GM12878 (cell line): ENCODE measurements around the gene STRA6. TPM values are rescaled to one million over a fixed set of nuclear protein-coding genes. Genes with fewer than 3 reads are reported as not detected.

ENCODE experiments used
- ATAC-seq: fragments of 200-7000 bp; cut with Tn5 transposase; 3 replicates; pipeline ENCODE4 v1.9.1; 2020; ENCODE audit warnings: mild to moderate bottlenecking, moderate library complexity
- BruUV-seq: library from RNA; stranded (reverse); fragments of 400-500 nt; replicated peaks from 2 replicates; lab custom pipeline; 2021; lab: Mats Ljungman, UMichigan
- CTCF ChIA-PET: fragments of 300-600 bp; sonication (Branson Sonifier 250); formaldehyde crosslinking; extraction: SDS; loops from one replicate; lab custom pipeline; 2021; ENCODE audit warnings: inconsistent platforms; lab: Yijun Ruan, JAX
- POLR2A ChIA-PET: fragments of 350-600 bp; formaldehyde crosslinking; extraction: SDS; loops from one replicate; lab custom pipeline; 2021; ENCODE audit warnings: inconsistent platforms; lab: Charles Lee
- RAD21 ChIA-PET: fragments of 300-600 bp; sonication (Branson Sonifier 250); formaldehyde crosslinking; loops from one replicate; lab custom pipeline; 2023; ENCODE audit warnings: antibody characterized with exemption; ENCODE audit not compliant: unreplicated experiment; lab: Charles Lee
- SMC1A ChIA-PET: fragments of 300-600 bp; sonication (Branson Sonifier 250); formaldehyde crosslinking; loops from one replicate; lab custom pipeline; 2023; ENCODE audit not compliant: unreplicated experiment, uncharacterized antibody; lab: Charles Lee
- DNase-seq: peaks from one replicate; pipeline ENCODE4 v3.0.0-alpha.2; 2011; ENCODE audit warnings: low read depth, low spot score
- FAIRE-seq: peaks from 3 replicates; lab custom pipeline; 2011; peaks lifted over from hg19 to GRCh38; lab: Jason Lieb, UNC
- H2AFZ ChIP-seq: 2 replicates; pipeline ENCODE4 v1.6.0; 2011; ENCODE audit warnings: low read depth, low read length, control low read depth; ENCODE audit not compliant: control insufficient read depth
- H3K27ac ChIP-seq: 2 replicates; pipeline ENCODE4 v1.5.1; 2011; ENCODE audit warnings: control low read depth; ENCODE audit not compliant: control insufficient read depth, insufficient read depth
- H3K27me3 ChIP-seq, 2 experiments: replicated peaks in 1 of 2; 2 replicates each; pipeline versions ENCODE4 v1.6.0 to v1.6.1; 2011; ENCODE audit warnings: low read length in 1 of 2; ENCODE audit not compliant: control insufficient read depth in 2 of 2, insufficient read depth in 2 of 2
- H3K36me3 ChIP-seq, 2 experiments: 2 replicates each; pipeline ENCODE4 v1.5.1; 2011; ENCODE audit warnings: low read length in 1 of 2; ENCODE audit not compliant: control insufficient read depth in 2 of 2, insufficient read depth in 2 of 2
- H3K4me1 ChIP-seq: 2 replicates; pipeline ENCODE4 v1.6.1; 2011; ENCODE audit warnings: mild to moderate bottlenecking, low read length, moderate library complexity, mixed read lengths; ENCODE audit not compliant: control insufficient read depth, insufficient read depth
- H3K4me2 ChIP-seq: 2 replicates; pipeline ENCODE4 v1.6.0; 2011; ENCODE audit warnings: control low read depth; ENCODE audit not compliant: control insufficient read depth, insufficient read depth
- H3K4me3 ChIP-seq: fragments of 200-600 bp; sonication (generic); 2 replicates; pipeline ENCODE4 v1.5.1; 2016
- H3K79me2 ChIP-seq: 2 replicates; pipeline ENCODE4 v1.6.0; 2011; ENCODE audit warnings: low read length; ENCODE audit not compliant: control insufficient read depth, insufficient read depth
- H3K9ac ChIP-seq: 2 replicates; pipeline ENCODE4 v1.8.0; 2011; ENCODE audit warnings: low read length, control low read depth, mixed read lengths; ENCODE audit not compliant: control insufficient read depth, insufficient read depth
- H3K9me3 ChIP-seq: replicated peaks from 3 replicates; pipeline ENCODE4 v1.5.1; 2011; ENCODE audit warnings: mild to moderate bottlenecking, low read length; ENCODE audit not compliant: control insufficient read depth, insufficient read depth
- H4K20me1 ChIP-seq: 2 replicates; pipeline ENCODE4 v1.6.0; 2011; ENCODE audit not compliant: control insufficient read depth, insufficient read depth
- ATF3 ChIP-seq: IDR thresholded peaks from 2 replicates; pipeline ENCODE4 v1.6.1; 2011; ENCODE audit warnings: low read depth, mild to moderate bottlenecking, low read length, moderate library complexity, borderline replicate concordance; ENCODE audit errors: extremely low read depth
- BACH1 ChIP-seq: fragments of 450-650 bp; IDR thresholded peaks from 2 replicates; pipeline ENCODE4 v1.6.1; 2017; ENCODE audit warnings: mild to moderate bottlenecking, borderline replicate concordance
- CTCF ChIP-seq, 3 experiments: IDR thresholded peaks in 2 of 3; conservative IDR thresholded peaks in 1 of 3; 2 replicates each; pipeline ENCODE4 v1.5.1; 2011; ENCODE audit warnings: low read depth in 3 of 3, low read length in 3 of 3, mild to moderate bottlenecking in 3 of 3, control low read depth in 2 of 3, moderate library complexity in 2 of 3, inconsistent platforms in 1 of 3, mixed read lengths in 1 of 3; ENCODE audit not compliant: control insufficient read depth in 2 of 3, insufficient read depth in 1 of 3; ENCODE audit errors: extremely low read depth in 1 of 3
- DPF2 ChIP-seq: fragments of 450-650 bp; IDR thresholded peaks from 2 replicates; pipeline ENCODE4 v1.6.1; 2017; ENCODE audit warnings: mild to moderate bottlenecking
- FOXM1 ChIP-seq: IDR thresholded peaks from 2 replicates; pipeline ENCODE4 v1.6.1; 2012; ENCODE audit warnings: low read depth, mild to moderate bottlenecking, inconsistent platforms, low read length, moderate library complexity
- IKZF1 ChIP-seq: fragments of 450-650 bp; conservative IDR thresholded peaks from 2 replicates; pipeline ENCODE4 v1.6.1; 2017; ENCODE audit warnings: antibody characterized with exemption, mild to moderate bottlenecking
- IKZF2 ChIP-seq, 2 experiments: fragments of 450-650 bp; IDR thresholded peaks; 2 replicates each; pipeline ENCODE4 v1.6.1; 2017; ENCODE audit warnings: mild to moderate bottlenecking in 2 of 2, moderate library complexity in 2 of 2
- KAT2A ChIP-seq: conservative IDR thresholded peaks from 2 replicates; pipeline ENCODE4 v1.6.1; 2011; ENCODE audit warnings: low read depth, low read length; ENCODE audit not compliant: control insufficient read depth
- MTA2 ChIP-seq: fragments of 450-650 bp; IDR thresholded peaks from 2 replicates; pipeline ENCODE4 v1.6.1; 2016; ENCODE audit warnings: low read depth, mild to moderate bottlenecking, moderate library complexity
- MTA3 ChIP-seq: IDR thresholded peaks from 2 replicates; pipeline ENCODE4 v1.6.1; 2012; ENCODE audit warnings: low read length, inconsistent platforms, borderline replicate concordance
- NFIC ChIP-seq: IDR thresholded peaks from 2 replicates; pipeline ENCODE4 v1.6.1; 2012; ENCODE audit warnings: low read depth, mild to moderate bottlenecking, inconsistent platforms, low read length, moderate library complexity
- NR2F1 ChIP-seq: fragments of 450-650 bp; conservative IDR thresholded peaks from 2 replicates; pipeline ENCODE4 v1.6.1; 2017; ENCODE audit warnings: mild to moderate bottlenecking
- POLR2AphosphoS5 ChIP-seq: IDR thresholded peaks from 2 replicates; pipeline ENCODE4 v1.6.1; 2011; ENCODE audit warnings: mild to moderate bottlenecking, low read length, inconsistent platforms
- YY1 ChIP-seq: IDR thresholded peaks from 2 replicates; pipeline ENCODE4 v1.6.1; 2011; ENCODE audit warnings: low read depth, mild to moderate bottlenecking, low read length
- ZBED1 ChIP-seq: IDR thresholded peaks from 2 replicates; pipeline ENCODE4 v1.6.1; 2016; ENCODE audit warnings: borderline replicate concordance
- WGBS: methylation state at CpG from one replicate; pipeline ENCODE4 v1.1.6; 2016; ENCODE audit warnings: low lambda C conversion rate; ENCODE audit not compliant: insufficient replicate concordance, insufficient coverage; ENCODE audit errors: missing lambda C conversion rate; 5-methylcytosine and 5-hydroxymethylcytosine counted together
- in situ Hi-C: fragments of 300-500 bp; cut with MboI; formaldehyde crosslinking; loops from 9 replicates; pipeline ENCODE4 v1.14.3; 2018; ENCODE audit warnings: mixed read lengths
- intact Hi-C: fragments of 100-400 bp; cut with micrococcal nuclease; formaldehyde crosslinking; loops from one replicate; pipeline ENCODE4 v1.14.2; 2022; ENCODE audit not compliant: unreplicated experiment
- polyA plus RNA-seq, 11 experiments: library from polyadenylated mRNA; depleted of rRNA in 4 of 11; unstranded in 6 of 11; stranded (reverse) in 5 of 11; fragments of >200 nt; fragmentation: Nextera tagmentation in 4 of 11; fragmentation: Illumina TruSeq in 1 of 11; extraction: Ambion mirVana in 4 of 11; extraction: Trizol in 1 of 11; gene quantifications; 1 replicate in 1 of 11; 2 replicates in 10 of 11; pipeline versions ENCODE4 v1.2.1 to v1.2.3, GENCODE V29; 2011 to 2016; ENCODE audit warnings: inconsistent platforms in 2 of 11, missing spikeins in 2 of 11, low read depth in 1 of 11
- total RNA-seq, 4 experiments: library from RNA; depleted of rRNA in 3 of 4; stranded (reverse); fragments of >200 nt in 3 of 4; fragmentation: Illumina TruSeq in 1 of 4; extraction: Trizol in 1 of 4; gene quantifications; 2 replicates each; pipeline versions ENCODE4 v1.2.1 to v1.2.3, GENCODE V29; 2013 to 2021
- TF ChIP-seq, protein P1 (sequence below): IDR thresholded peaks from 2 replicates; pipeline ENCODE4 v1.6.1; 2011; ENCODE audit warnings: borderline replicate concordance, low read depth, mild to moderate bottlenecking, moderate library complexity, low read length; ENCODE audit not compliant: insufficient read depth, poor library complexity, severe bottlenecking

STRA6 gene
- total and polyA plus RNA-seq, 10 of the 15 experiments (the other 5 are each of a cell fraction or from before 2014, with no cell fraction given): 0.31 to 10.8 (median 5.8) TPM

- no peaks in the 10 kb centered on the region for H3K9me3 ChIP-seq
- ChIA-PET POLR2A (no interaction called here), CTCF (no interaction called here), RAD21 (no interaction called here), SMC1A (no interaction called here)
- 2% methylated on average over 5 of the region's 5 CpGs for WGBS
- ATAC-seq: no peak
- H3K4me3 ChIP-seq: no peak overlapping the region
- H3K9ac ChIP-seq: no peak overlapping the region
- intact Hi-C loops: no loop called here
- no peaks in the 10 kb centered on the region for H3K4me1 ChIP-seq
- H3K27ac ChIP-seq: no peak overlapping the region
- no peaks in the 10 kb centered on the region for H4K20me1 ChIP-seq
- no peaks in the 10 kb centered on the region for H3K79me2 ChIP-seq
- no peaks in the 10 kb centered on the region for H3K36me3 ChIP-seq
- BruUV-seq: no TSS peak
- peaks cover 3 to 11% of the 10 kb centered on the region in 2 experiments for H3K27me3 ChIP-seq
- TF ChIP-seq YY1 (no peak), NR2F1 (no peak), KAT2A (no peak), MTA3 (no peak), MTA2 (no peak), POLR2AphosphoS5 (no peak), NFIC (no peak), IKZF1 (no peak), ATF3 (no peak), FOXM1 (no peak), ZBED1 (no peak), BACH1 (no peak), IKZF2 (IDR thresholded peaks at IDR 0.05) (no peak), CTCF (IDR thresholded peaks at IDR 0.05 in 2 of 3, conservative IDR thresholded peaks at IDR 0.05 in 1 of 3; ENCODE audit: control insufficient read depth in 2 of 3, extremely low read depth in 1 of 3, insufficient read depth in 1 of 3, low read depth in 3 of 3, low read length in 3 of 3) (no peak), DPF2 (no peak)
- TF ChIP-seq, protein P1, sequence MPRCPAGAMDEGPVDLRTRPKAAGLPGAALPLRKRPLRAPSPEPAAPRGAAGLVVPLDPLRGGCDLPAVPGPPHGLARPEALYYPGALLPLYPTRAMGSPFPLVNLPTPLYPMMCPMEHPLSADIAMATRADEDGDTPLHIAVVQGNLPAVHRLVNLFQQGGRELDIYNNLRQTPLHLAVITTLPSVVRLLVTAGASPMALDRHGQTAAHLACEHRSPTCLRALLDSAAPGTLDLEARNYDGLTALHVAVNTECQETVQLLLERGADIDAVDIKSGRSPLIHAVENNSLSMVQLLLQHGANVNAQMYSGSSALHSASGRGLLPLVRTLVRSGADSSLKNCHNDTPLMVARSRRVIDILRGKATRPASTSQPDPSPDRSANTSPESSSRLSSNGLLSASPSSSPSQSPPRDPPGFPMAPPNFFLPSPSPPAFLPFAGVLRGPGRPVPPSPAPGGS: no peak
- DNase-seq: no peak
- H2AFZ ChIP-seq: no peak overlapping the region
- in situ Hi-C loops: no loop called here
- FAIRE-seq: no peak
- no peak overlapping the region for H3K4me2 ChIP-seq
These were observed 23.3 kb upstream of the STRA6 start for GRCh38 chr15:74225928-74226327.
